MCF 10A (cell line): Measurements from ENCODE around the gene GMCL1. TPM values are rescaled to one million over a fixed set of nuclear protein-coding genes. Genes with fewer than 3 reads are reported as not detected.
"Not testable (repeated sequence)": the region's sequence is repeated elsewhere in the genome, so short reads cannot be mapped to it uniquely, and the experiment has no call there.

ENCODE experiments used
- BruUV-seq: library from RNA; stranded (reverse); fragments of 400-500 nt; replicated peaks from 2 replicates; lab custom pipeline; 2021; lab: Mats Ljungman, UMichigan
- CTCF ChIA-PET: fragments of 300-600 bp; sonication (Branson Sonifier 250); formaldehyde crosslinking; extraction: SDS; loops from one replicate; lab custom pipeline; 2021; ENCODE audit warnings: antibody characterized with exemption, inconsistent platforms; lab: Yijun Ruan, JAX
- POLR2A ChIA-PET: fragments of 300-600, 350-650 bp; sonication (Branson Sonifier 250); formaldehyde crosslinking; extraction: SDS; loops from one replicate; lab custom pipeline; 2020; ENCODE audit warnings: antibody characterized with exemption, inconsistent platforms; lab: Yijun Ruan, JAX
- DNase-seq: peaks from one replicate; pipeline ENCODE4 v3.0.0-alpha.2; 2018; ENCODE audit not compliant: unreplicated experiment
- H3K27ac Mint-ChIP-seq: one replicate; pipeline ENCODE4 v1.8.0; 2022; ENCODE audit warnings: mild to moderate bottlenecking, low read depth, mixed read lengths; ENCODE audit not compliant: unreplicated experiment
- H3K27me3 Mint-ChIP-seq: one replicate; pipeline ENCODE4 v1.8.0; 2022; ENCODE audit warnings: mixed read lengths; ENCODE audit not compliant: insufficient read depth, unreplicated experiment
- H3K36me3 Mint-ChIP-seq: one replicate; pipeline ENCODE4 v1.8.0; 2022; ENCODE audit warnings: mild to moderate bottlenecking, moderate library complexity, mixed read lengths; ENCODE audit not compliant: insufficient read depth, unreplicated experiment
- H3K4me1 Mint-ChIP-seq: one replicate; pipeline ENCODE4 v1.8.0; 2022; ENCODE audit warnings: mixed read lengths; ENCODE audit not compliant: insufficient read depth, unreplicated experiment
- H3K4me3 Mint-ChIP-seq: one replicate; pipeline ENCODE4 v1.8.0; 2022; ENCODE audit warnings: mild to moderate bottlenecking, moderate library complexity, mixed read lengths; ENCODE audit not compliant: unreplicated experiment
- H3K9me3 Mint-ChIP-seq: one replicate; pipeline ENCODE4 v1.8.0; 2022; ENCODE audit warnings: mixed read lengths; ENCODE audit not compliant: unreplicated experiment
- CTCF ChIP-seq: fragments of 200-600 bp; IDR thresholded peaks from one replicate; pipeline ENCODE4 v1.8.0; 2022; ENCODE audit warnings: antibody characterized with exemption, mild to moderate bottlenecking; ENCODE audit not compliant: unreplicated experiment
- intact Hi-C: fragments of 100-400 bp; cut with micrococcal nuclease; formaldehyde crosslinking; loops from 2 replicates; pipeline ENCODE4 v1.14.1; 2022
- total RNA-seq: library from RNA; stranded (reverse); gene quantifications from 2 replicates; pipeline ENCODE4 v1.2.3, GENCODE V29; 2022

Gene GMCL1
- total RNA-seq, 1 experiment from 2014 or later: 13.6 TPM

GRCh38 chr2:69830045-69830905 is 815 bp downstream of the GMCL1 start:
- intact Hi-C loops: no loop called here
- Mint-ChIP-seq H3K36me3 (peaks cover 5% of the 10 kb centered on the region), H3K27me3 (no peaks in the 10 kb centered on the region), H3K27ac (peak overlapping the region; percentile 59), H3K4me1 (peaks cover 24% of the 10 kb centered on the region), H3K4me3 (peak overlapping the region; percentile 97), H3K9me3 (no peaks in the 10 kb centered on the region)
- peak; percentile 50 for DNase-seq
- BruUV-seq: no TSS peak
- TF ChIP-seq CTCF: no peak
- CTCF ChIA-PET: interaction anchor here (0.5 to 1.9 kb wide), 4 partner anchors 18 to 106 kb away, joined by 3 to 6 read pairs (median 4); no protein-coding TSS in a partner anchor
- POLR2A ChIA-PET: interaction anchor here (0.6 to 2.3 kb wide), 8 partner anchors 15 to 312 kb away, joined by 3 to 22 read pairs (median 3); partner anchors contain the start of gene ANXA4

DNA sequence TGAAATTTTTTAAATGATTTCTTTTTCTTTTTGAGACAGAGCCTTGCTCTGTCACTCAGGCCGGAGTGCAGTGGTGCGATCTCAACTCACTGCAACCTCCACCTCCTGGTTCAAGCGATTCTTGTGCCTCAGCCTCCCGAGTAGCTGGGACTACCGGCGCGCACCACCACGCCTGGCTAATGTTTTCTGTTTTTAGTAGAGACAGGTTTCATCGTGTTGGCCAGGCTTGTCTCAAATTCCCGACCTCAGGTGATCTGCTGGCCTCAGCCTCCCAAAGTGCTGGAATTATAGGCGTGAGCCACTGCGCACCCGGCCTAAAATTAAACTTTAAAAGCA is 1.4 kb downstream of the GMCL1 start:
- H3K27me3 Mint-ChIP-seq, H3K36me3 Mint-ChIP-seq, intact Hi-C loops, BruUV-seq, H3K9me3 Mint-ChIP-seq, DNase-seq: not testable (repeated sequence)
- Mint-ChIP-seq H3K4me1 (peaks cover 24% of the 10 kb centered on the region), H3K27ac (peak overlapping the region; percentile 59), H3K4me3 (peak overlapping the region; percentile 97)
- POLR2A ChIA-PET: interaction anchor here (0.6 to 2.3 kb wide), 7 partner anchors 12 to 312 kb away, joined by 3 to 22 read pairs (median 3); partner anchors contain the start of gene ANXA4
- CTCF ChIA-PET: interaction anchor here (0.9 to 1.9 kb wide), 3 partner anchors 17 to 106 kb away, joined by 3 to 6 read pairs (median 6); no protein-coding TSS in a partner anchor

- BruUV-seq: no TSS peak
- peak overlapping the region; percentile 97 for H3K4me3 Mint-ChIP-seq
- DNase-seq: no peak
- POLR2A ChIA-PET: interaction anchor here (0.7 to 2.3 kb wide), 5 partner anchors 11 to 89 kb away, joined by 3 to 22 read pairs (median 4); partner anchors contain the start of gene ANXA4
- TF ChIP-seq CTCF: no peak
- intact Hi-C loops: no loop called here
- CTCF ChIA-PET: interaction anchor here (0.7 to 1.9 kb wide), 3 partner anchors 17 to 112 kb away, joined by 3 to 6 read pairs (median 6); no protein-coding TSS in a partner anchor
- H3K27ac Mint-ChIP-seq: peak overlapping the region; percentile 64
- no peaks in the 10 kb centered on the region for H3K27me3 Mint-ChIP-seq
- H3K9me3 Mint-ChIP-seq: no peaks in the 10 kb centered on the region
- peaks cover 5% of the 10 kb centered on the region for H3K36me3 Mint-ChIP-seq
- H3K4me1 Mint-ChIP-seq: peaks cover 24% of the 10 kb centered on the region
Measured at GRCh38 chr2:69831354-69831905, 2.0 kb downstream of the GMCL1 start.

- no peaks in the 10 kb centered on the region for H3K9me3 Mint-ChIP-seq
- no peak for TF ChIP-seq CTCF
- peaks cover 17% of the 10 kb centered on the region for H3K4me1 Mint-ChIP-seq
- no peak for DNase-seq
- intact Hi-C loops: no loop called here
- no peaks in the 10 kb centered on the region for H3K27me3 Mint-ChIP-seq
- POLR2A ChIA-PET: interaction anchor here (1.2 kb wide), 1 partner anchor 109 kb away, joined by 4 read pairs; no protein-coding TSS in a partner anchor
- CTCF ChIA-PET: interaction anchor here (0.5 kb wide), 2 partner anchors 72 to 81 kb away, joined by 3 read pairs; no protein-coding TSS in a partner anchor
- no TSS peak for BruUV-seq
- no peak overlapping the region for H3K4me3 Mint-ChIP-seq
- H3K27ac Mint-ChIP-seq: no peak overlapping the region
- H3K36me3 Mint-ChIP-seq: peaks cover 18% of the 10 kb centered on the region
Measured at GRCh38 chr2:69833752-69834151, 4.3 kb downstream of the GMCL1 start.
